ENCODE results near the gene PRKG2.

DNA sequence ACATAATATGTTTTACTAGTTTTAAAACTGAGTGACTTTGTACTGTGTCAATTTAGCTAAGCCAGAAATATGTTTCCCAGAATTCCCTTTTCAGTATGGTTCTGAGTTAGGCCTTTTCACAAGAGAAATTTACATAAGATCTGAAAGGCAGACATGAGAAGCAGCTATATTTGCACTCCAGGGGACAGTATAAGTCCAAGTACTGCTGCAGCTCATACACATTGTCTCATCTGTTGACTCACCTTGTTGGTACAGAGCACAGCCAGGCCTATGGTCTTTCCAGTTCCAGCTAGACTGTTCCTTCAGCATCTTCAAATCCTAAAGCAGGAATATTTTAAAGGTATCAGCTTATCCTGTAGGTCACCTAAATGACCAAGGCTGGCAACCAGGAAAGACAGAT is 131.0 kb downstream of the PRKG2 start:
- TF ChIP-seq, protein P1, sequence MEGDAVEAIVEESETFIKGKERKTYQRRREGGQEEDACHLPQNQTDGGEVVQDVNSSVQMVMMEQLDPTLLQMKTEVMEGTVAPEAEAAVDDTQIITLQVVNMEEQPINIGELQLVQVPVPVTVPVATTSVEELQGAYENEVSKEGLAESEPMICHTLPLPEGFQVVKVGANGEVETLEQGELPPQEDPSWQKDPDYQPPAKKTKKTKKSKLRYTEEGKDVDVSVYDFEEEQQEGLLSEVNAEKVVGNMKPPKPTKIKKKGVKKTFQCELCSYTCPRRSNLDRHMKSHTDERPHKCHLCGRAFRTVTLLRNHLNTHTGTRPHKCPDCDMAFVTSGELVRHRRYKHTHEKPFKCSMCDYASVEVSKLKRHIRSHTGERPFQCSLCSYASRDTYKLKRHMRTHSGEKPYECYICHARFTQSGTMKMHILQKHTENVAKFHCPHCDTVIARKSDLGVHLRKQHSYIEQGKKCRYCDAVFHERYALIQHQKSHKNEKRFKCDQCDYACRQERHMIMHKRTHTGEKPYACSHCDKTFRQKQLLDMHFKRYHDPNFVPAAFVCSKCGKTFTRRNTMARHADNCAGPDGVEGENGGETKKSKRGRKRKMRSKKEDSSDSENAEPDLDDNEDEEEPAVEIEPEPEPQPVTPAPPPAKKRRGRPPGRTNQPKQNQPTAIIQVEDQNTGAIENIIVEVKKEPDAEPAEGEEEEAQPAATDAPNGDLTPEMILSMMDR (IDR thresholded peaks at IDR 0.05; ENCODE audit: poor library complexity, severe bottlenecking): no peak
- TF ChIP-seq EZH2 (IDR thresholded peaks at IDR 0.05; ENCODE audit: borderline replicate concordance, insufficient read depth, low read length, poor library complexity, severe bottlenecking) (no peak), POLR2AphosphoS5 (IDR thresholded peaks at IDR 0.05) (no peak), RAD21 (conservative IDR thresholded peaks at IDR 0.05) (no peak), SMC3 (conservative IDR thresholded peaks at IDR 0.05; ENCODE audit: poor library complexity) (no peak), EP300 (conservative IDR thresholded peaks at IDR 0.05; ENCODE audit: poor library complexity, severe bottlenecking) (no peak)
- TF ChIP-seq, protein P2, sequence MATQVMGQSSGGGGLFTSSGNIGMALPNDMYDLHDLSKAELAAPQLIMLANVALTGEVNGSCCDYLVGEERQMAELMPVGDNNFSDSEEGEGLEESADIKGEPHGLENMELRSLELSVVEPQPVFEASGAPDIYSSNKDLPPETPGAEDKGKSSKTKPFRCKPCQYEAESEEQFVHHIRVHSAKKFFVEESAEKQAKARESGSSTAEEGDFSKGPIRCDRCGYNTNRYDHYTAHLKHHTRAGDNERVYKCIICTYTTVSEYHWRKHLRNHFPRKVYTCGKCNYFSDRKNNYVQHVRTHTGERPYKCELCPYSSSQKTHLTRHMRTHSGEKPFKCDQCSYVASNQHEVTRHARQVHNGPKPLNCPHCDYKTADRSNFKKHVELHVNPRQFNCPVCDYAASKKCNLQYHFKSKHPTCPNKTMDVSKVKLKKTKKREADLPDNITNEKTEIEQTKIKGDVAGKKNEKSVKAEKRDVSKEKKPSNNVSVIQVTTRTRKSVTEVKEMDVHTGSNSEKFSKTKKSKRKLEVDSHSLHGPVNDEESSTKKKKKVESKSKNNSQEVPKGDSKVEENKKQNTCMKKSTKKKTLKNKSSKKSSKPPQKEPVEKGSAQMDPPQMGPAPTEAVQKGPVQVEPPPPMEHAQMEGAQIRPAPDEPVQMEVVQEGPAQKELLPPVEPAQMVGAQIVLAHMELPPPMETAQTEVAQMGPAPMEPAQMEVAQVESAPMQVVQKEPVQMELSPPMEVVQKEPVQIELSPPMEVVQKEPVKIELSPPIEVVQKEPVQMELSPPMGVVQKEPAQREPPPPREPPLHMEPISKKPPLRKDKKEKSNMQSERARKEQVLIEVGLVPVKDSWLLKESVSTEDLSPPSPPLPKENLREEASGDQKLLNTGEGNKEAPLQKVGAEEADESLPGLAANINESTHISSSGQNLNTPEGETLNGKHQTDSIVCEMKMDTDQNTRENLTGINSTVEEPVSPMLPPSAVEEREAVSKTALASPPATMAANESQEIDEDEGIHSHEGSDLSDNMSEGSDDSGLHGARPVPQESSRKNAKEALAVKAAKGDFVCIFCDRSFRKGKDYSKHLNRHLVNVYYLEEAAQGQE (IDR thresholded peaks at IDR 0.05; ENCODE audit: borderline replicate concordance): no peak

All from neural cell (in vitro differentiated cells).